PFSK-1 (cell line): Measurements from ENCODE around the gene ADD1.

ENCODE experiments used
- FOXP2 ChIP-seq: optimal IDR thresholded peaks from 2 replicates; pipeline ENCODE3; 2011; ENCODE audit warnings: borderline replicate concordance, control low read depth, inconsistent platforms; ENCODE audit not compliant: insufficient read depth; ENCODE audit errors: extremely low read length, extremely low read depth
- POLR2AphosphoS5 ChIP-seq: IDR thresholded peaks from 2 replicates; pipeline ENCODE4 v1.6.1; 2012; ENCODE audit warnings: low read depth, mild to moderate bottlenecking, control low read depth, low read length, moderate library complexity
- SIN3A ChIP-seq: IDR thresholded peaks from 2 replicates; pipeline ENCODE4 v1.6.1; 2012; ENCODE audit warnings: mild to moderate bottlenecking, low read length, moderate library complexity, borderline replicate concordance; ENCODE audit not compliant: insufficient read depth
- TAF1 ChIP-seq: IDR thresholded peaks from 2 replicates; pipeline ENCODE4 v1.6.1; 2012; ENCODE audit warnings: low read length, control low read depth, borderline replicate concordance; ENCODE audit not compliant: insufficient read depth
- TF ChIP-seq, protein P1 (sequence below), 2 experiments: IDR thresholded peaks; 2 replicates each; pipeline versions ENCODE4 v1.6.1 to v1.8.0; 2011 to 2012; ENCODE audit warnings: low read depth in 2 of 2, low read length in 2 of 2, control low read depth in 1 of 2, inconsistent platforms in 1 of 2, mild to moderate bottlenecking in 1 of 2, moderate library complexity in 1 of 2; ENCODE audit not compliant: insufficient read depth in 1 of 2

Gene ADD1

DNA sequence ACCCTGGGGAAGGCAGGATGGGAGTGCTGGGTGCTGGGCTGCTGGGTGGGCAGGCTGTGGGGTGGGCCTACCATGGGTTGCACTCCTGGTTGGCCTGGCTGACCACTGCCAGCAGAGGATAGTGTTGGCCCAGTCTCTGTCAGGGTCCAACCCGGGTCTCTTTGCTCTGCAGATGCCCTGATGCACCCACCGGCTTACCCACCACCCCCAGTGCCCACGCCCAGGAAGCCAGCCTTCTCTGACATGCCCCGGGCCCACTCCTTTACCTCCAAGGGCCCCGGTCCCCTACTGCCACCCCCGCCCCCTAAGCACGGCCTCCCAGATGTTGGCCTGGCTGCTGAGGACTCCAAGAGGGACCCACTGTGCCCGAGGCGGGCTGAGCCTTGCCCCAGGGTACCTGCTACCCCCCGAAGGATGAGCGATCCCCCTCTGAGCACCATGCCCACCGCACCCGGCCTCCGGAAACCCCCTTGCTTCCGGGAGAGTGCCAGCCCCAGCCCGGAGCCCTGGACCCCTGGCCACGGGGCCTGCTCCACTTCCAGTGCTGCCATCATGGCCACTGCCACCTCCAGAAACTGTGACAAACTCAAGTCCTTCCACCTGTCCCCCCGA is 14.2 kb upstream of the ADD1 start:
- no peak for TF ChIP-seq SIN3A
- no peak for TF ChIP-seq TAF1
- no peak for TF ChIP-seq FOXP2

DNA sequence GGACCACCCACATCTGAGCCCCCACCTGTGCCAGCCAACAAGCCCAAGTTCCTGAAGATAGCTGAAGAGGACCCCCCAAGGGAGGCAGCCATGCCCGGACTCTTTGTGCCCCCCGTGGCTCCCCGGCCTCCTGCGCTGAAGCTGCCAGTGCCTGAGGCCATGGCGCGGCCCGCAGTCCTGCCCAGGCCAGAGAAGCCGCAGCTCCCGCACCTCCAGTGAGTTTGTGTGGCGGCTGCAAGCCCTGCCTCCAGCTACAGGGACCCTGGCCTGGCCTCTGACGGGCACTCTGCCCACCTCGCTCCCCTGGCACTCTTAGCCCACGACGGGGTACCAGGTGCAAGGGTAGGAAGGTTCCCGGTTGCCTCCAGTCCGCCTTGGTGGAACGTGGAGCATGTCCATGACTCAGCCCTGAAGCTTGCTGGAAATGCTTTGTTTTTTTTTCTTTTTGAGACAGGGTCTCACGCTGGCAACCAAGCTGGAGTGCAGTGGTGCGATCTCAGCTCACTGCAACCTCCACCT is 13.7 kb upstream of the ADD1 start:
- TF ChIP-seq TAF1 (no peak), SIN3A (no peak), POLR2AphosphoS5 (no peak), FOXP2 (no peak)
- TF ChIP-seq, protein P1, sequence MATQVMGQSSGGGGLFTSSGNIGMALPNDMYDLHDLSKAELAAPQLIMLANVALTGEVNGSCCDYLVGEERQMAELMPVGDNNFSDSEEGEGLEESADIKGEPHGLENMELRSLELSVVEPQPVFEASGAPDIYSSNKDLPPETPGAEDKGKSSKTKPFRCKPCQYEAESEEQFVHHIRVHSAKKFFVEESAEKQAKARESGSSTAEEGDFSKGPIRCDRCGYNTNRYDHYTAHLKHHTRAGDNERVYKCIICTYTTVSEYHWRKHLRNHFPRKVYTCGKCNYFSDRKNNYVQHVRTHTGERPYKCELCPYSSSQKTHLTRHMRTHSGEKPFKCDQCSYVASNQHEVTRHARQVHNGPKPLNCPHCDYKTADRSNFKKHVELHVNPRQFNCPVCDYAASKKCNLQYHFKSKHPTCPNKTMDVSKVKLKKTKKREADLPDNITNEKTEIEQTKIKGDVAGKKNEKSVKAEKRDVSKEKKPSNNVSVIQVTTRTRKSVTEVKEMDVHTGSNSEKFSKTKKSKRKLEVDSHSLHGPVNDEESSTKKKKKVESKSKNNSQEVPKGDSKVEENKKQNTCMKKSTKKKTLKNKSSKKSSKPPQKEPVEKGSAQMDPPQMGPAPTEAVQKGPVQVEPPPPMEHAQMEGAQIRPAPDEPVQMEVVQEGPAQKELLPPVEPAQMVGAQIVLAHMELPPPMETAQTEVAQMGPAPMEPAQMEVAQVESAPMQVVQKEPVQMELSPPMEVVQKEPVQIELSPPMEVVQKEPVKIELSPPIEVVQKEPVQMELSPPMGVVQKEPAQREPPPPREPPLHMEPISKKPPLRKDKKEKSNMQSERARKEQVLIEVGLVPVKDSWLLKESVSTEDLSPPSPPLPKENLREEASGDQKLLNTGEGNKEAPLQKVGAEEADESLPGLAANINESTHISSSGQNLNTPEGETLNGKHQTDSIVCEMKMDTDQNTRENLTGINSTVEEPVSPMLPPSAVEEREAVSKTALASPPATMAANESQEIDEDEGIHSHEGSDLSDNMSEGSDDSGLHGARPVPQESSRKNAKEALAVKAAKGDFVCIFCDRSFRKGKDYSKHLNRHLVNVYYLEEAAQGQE (IDR thresholded peaks at IDR 0.05; ENCODE audit: insufficient read depth in 1 of 2, low read depth in 2 of 2, low read length in 2 of 2): no peak

DNA sequence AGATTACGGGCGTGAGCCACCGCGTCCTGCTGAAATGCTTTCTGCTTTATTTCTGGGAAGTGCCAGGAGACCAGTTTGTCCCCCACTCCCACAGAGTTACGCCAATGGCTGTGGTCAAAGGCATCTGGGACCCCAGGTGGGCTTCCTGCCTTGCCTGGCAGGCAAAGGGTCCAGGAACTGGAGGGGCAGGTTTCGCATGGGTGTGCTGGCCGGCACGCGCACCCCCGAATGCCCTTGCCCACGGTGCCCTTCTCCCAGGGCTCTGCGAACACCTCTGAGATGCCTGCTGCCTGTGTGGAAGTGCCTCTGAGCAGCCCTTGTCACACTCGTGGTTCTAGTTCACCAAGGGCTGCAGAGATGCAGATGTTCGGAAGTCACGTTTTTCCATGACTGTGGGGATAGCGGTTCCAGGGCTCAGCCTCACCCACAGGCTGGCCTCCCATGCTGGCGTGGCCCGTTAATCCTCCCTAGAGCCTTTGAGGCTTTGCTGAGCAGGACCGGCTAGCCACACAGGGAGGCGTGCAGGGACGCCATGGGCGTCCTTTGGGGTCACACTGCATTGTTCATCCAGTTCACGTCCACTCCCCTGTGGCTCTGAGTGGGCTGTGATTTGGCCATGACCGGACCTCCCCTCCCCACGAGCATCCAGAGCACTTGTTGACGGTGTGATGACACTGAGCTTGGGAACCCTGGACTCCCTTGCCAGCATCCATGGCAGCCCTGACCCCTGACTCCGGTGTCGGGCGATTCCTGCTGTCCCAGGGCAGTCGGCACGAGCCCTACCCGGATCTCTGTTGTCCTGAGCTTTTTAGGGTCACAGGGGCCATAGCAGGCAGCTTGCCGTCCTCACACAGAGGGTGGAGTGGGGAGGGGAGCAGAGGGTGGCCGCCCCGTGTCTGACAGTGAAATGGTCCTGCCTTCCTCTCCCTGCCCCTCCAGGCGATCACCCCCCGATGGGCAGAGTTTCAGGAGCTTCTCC is 12.7 kb upstream of the ADD1 start:
- TF ChIP-seq FOXP2 (no peak), POLR2AphosphoS5 (no peak), SIN3A (no peak), TAF1 (no peak)
- TF ChIP-seq, protein P1 (IDR thresholded peaks at IDR 0.05; ENCODE audit: insufficient read depth in 1 of 2, low read depth in 2 of 2, low read length in 2 of 2): no peak

DNA sequence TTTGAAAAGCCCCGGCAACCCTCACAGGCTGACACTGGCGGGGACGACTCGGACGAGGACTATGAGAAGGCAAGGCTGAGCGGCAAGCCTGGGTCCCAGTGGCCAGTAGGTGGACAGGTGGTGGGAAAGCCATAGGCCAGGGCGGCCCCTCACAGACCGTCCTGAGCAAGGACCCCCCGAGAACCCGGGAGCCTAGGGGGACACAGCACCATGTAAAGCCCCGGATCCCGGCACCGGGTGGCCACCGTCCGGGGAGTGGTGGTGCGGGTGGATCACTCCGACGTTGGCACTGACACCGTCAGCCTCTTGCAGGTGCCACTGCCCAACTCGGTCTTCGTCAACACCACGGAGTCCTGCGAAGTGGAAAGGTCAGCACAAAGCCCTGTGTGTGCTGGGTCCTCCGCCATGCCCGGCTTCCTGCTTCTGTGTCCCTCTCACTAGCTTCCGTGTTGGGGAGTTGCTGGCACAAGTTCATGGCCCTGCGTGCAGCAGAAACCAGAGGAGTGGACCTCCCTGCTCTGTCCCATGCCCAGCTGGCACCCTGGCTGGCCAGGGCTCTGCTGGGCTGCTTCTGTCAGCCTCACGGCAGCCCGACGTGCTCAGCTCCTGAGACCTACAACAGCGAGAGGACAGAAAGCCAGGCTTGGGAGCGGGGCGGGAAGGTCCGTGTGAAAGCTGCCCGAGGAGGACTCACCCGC is 11.9 kb upstream of the ADD1 start:
- TF ChIP-seq, protein P1 (IDR thresholded peaks at IDR 0.05; ENCODE audit: insufficient read depth in 1 of 2, low read depth in 2 of 2, low read length in 2 of 2): no peak
- TF ChIP-seq POLR2AphosphoS5: 0 out of 2 replicates have a peak, but pooled peaks have one; percentile 26

DNA sequence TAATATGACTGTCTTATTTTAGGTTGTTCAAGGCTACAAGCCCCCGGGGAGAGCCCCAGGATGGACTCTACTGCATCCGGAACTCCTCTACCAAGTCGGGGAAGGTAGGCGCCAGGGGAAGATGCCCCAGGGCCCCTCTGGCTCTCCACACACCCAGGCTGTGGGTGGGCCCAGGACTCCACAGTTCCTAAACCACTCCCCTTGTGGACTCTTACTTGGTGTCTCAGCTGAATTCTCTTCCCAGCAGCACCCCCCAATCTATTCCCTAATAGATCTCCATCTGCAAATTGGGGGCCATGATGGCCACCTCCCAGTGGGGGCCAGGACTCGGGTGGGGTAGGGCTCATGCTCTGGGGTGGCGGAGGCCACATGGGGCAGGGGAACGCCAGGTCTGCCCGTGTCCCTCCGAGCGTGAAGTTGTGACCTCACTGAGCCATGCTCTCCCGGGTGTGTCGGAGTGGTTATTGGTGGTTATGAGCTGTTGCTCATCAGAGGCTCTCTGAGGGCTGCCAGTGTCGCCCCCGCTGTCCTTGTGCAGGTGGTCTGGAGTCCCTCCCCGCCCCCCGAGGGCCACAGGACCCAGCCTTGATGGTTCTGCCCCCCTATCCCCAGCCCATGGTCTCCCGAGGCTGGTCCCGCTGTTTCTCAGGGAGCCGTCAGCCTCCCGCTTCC is 11.2 kb upstream of the ADD1 start:
- TF ChIP-seq SIN3A: no peak
- TF ChIP-seq, protein P1 (IDR thresholded peaks at IDR 0.05; ENCODE audit: insufficient read depth in 1 of 2, low read depth in 2 of 2, low read length in 2 of 2): no peak
- TF ChIP-seq POLR2AphosphoS5: no peak
- TF ChIP-seq FOXP2: no peak
- no peak for TF ChIP-seq TAF1
